Liver (tissue), 9 donors: ENCODE measurements around the gene TNFRSF13B. TPM values are rescaled to one million over a fixed set of nuclear protein-coding genes. Genes with fewer than 3 reads are reported as not detected.

ENCODE experiments used
- DNase-seq: peaks from one replicate; pipeline ENCODE4 v3.0.0-alpha.2; 2017; ENCODE audit warnings: low spot score
- H3K27ac ChIP-seq, 2 donors: one replicate each; pipeline ENCODE4 v1.7.0; 2013; ENCODE audit warnings: inconsistent platforms in 2 of 2, low read length in 2 of 2, control low read depth in 1 of 2, low read depth in 1 of 2, mild to moderate bottlenecking in 1 of 2
- H3K27me3 ChIP-seq, 4 donors: one replicate each; pipeline versions ENCODE4 v1.6.1 to v1.7.0; 2013; ENCODE audit warnings: low read length in 3 of 4, inconsistent platforms in 1 of 4, mild to moderate bottlenecking in 1 of 4, moderate library complexity in 1 of 4; ENCODE audit not compliant: control insufficient read depth in 4 of 4, insufficient read depth in 4 of 4
- H3K36me3 ChIP-seq, 4 donors: one replicate each; pipeline versions ENCODE4 v1.6.1 to v1.7.0; 2013; ENCODE audit warnings: low read length in 3 of 4, mild to moderate bottlenecking in 3 of 4, low read depth in 1 of 4, moderate library complexity in 1 of 4; ENCODE audit not compliant: control insufficient read depth in 4 of 4, insufficient read depth in 3 of 4
- H3K4me1 ChIP-seq, 4 donors: one replicate each; pipeline versions ENCODE4 v1.6.1 to v1.7.0; 2013; ENCODE audit warnings: low read length in 3 of 4, mild to moderate bottlenecking in 3 of 4, moderate library complexity in 1 of 4; ENCODE audit not compliant: control insufficient read depth in 4 of 4, insufficient read depth in 4 of 4
- H3K4me3 ChIP-seq, 3 donors: one replicate each; pipeline versions ENCODE4 v1.6.1 to v1.7.0; 2013; ENCODE audit warnings: low read length in 3 of 3, control low read depth in 1 of 3, low read depth in 1 of 3, mild to moderate bottlenecking in 1 of 3
- H3K9ac ChIP-seq, 2 donors: one replicate each; pipeline ENCODE4 v1.7.0; 2013; ENCODE audit warnings: low read length in 2 of 2, mild to moderate bottlenecking in 2 of 2, moderate library complexity in 2 of 2, control low read depth in 1 of 2, low read depth in 1 of 2
- H3K9me3 ChIP-seq, 4 donors: one replicate each; pipeline versions ENCODE4 v1.6.1 to v1.7.0; 2013; ENCODE audit warnings: low read length in 3 of 4; ENCODE audit not compliant: control insufficient read depth in 4 of 4
- ATF3 ChIP-seq: IDR thresholded peaks from 2 replicates; pipeline ENCODE4 v1.6.1; 2016; ENCODE audit warnings: antibody characterized with exemption
- EGR1 ChIP-seq, 2 donors: IDR thresholded peaks; 2 replicates each; pipeline ENCODE4 v1.6.1; 2016 to 2018; ENCODE audit warnings: antibody characterized with exemption in 2 of 2, low read depth in 2 of 2
- FOXA2 ChIP-seq: IDR thresholded peaks from 2 replicates; pipeline ENCODE4 v1.6.1; 2016; ENCODE audit warnings: antibody characterized with exemption
- GABPA ChIP-seq, 2 donors: IDR thresholded peaks in 1 of 2; conservative IDR thresholded peaks in 1 of 2; 2 replicates each; pipeline ENCODE4 v1.6.1; 2016; ENCODE audit warnings: antibody characterized with exemption in 2 of 2, mild to moderate bottlenecking in 1 of 2, moderate library complexity in 1 of 2
- HNF4A ChIP-seq, 2 donors: conservative IDR thresholded peaks; 2 replicates each; pipeline ENCODE4 v1.6.1; 2016; ENCODE audit warnings: antibody characterized with exemption in 2 of 2, mild to moderate bottlenecking in 2 of 2
- HNF4G ChIP-seq: IDR thresholded peaks from 2 replicates; pipeline ENCODE4 v1.6.1; 2016; ENCODE audit warnings: antibody characterized with exemption
- NR2F2 ChIP-seq: IDR thresholded peaks from 2 replicates; pipeline ENCODE4 v1.6.1; 2016; ENCODE audit warnings: antibody characterized with exemption
- RAD21 ChIP-seq, 2 donors: IDR thresholded peaks; 2 replicates each; pipeline ENCODE4 v1.6.1; 2016; ENCODE audit warnings: antibody characterized with exemption in 2 of 2, mild to moderate bottlenecking in 2 of 2
- RXRA ChIP-seq, 2 donors: IDR thresholded peaks; 2 replicates each; pipeline ENCODE4 v1.6.1; 2017 to 2018; ENCODE audit warnings: antibody characterized with exemption in 2 of 2, mild to moderate bottlenecking in 1 of 2
- SP1 ChIP-seq: IDR thresholded peaks from 2 replicates; pipeline ENCODE4 v1.6.1; 2018; ENCODE audit warnings: antibody characterized with exemption, mild to moderate bottlenecking
- TAF1 ChIP-seq: conservative IDR thresholded peaks from 2 replicates; pipeline ENCODE4 v1.6.1; 2016; ENCODE audit warnings: antibody characterized with exemption, mild to moderate bottlenecking
- YY1 ChIP-seq: IDR thresholded peaks from 2 replicates; pipeline ENCODE4 v1.6.1; 2016; ENCODE audit warnings: antibody characterized with exemption, mild to moderate bottlenecking
- WGBS: extraction: QIAGEN DNeasy Blood & Tissue Kit; methylation state at CpG from one replicate; pipeline ENCODE4 v1.1.7; 2013; 5-methylcytosine and 5-hydroxymethylcytosine counted together
- polyA plus RNA-seq, 2 donors: library from polyadenylated mRNA; stranded (reverse) in 1 of 2; unstranded in 1 of 2; fragments of 200-250 nt in 1 of 2; fragments of >200 nt in 1 of 2; fragmentation: Nextera tagmentation in 1 of 2; extraction: Ambion mirVana in 1 of 2; gene quantifications; one replicate each; pipeline versions ENCODE4 v1.2.1 to v1.2.3, GENCODE V29; 2013 to 2015
- total RNA-seq, 2 donors: library from RNA; depleted of rRNA; stranded (reverse); fragments of >200 nt; gene quantifications; one replicate each; pipeline ENCODE4 v1.2.3, GENCODE V29; 2014
- TF ChIP-seq, protein P1 (sequence below): IDR thresholded peaks from 2 replicates; pipeline ENCODE4 v1.6.1; 2016; ENCODE audit warnings: antibody characterized with exemption, mild to moderate bottlenecking
- TF ChIP-seq, protein P2 (sequence below): IDR thresholded peaks from 2 replicates; pipeline ENCODE4 v1.6.1; 2016; ENCODE audit warnings: antibody characterized with exemption
- TF ChIP-seq, protein P3 (sequence below): fragments of 150-350 bp; IDR thresholded peaks from 2 replicates; pipeline ENCODE4 v1.5.1; 2017; ENCODE audit warnings: improper control_type of control experiment, low read depth, low read length; ENCODE audit not compliant: missing input control
- TF ChIP-seq, protein P4 (sequence below): IDR thresholded peaks from 2 replicates; pipeline ENCODE4 v1.6.1; 2016; ENCODE audit warnings: antibody characterized with exemption
- donor health status: healthy.
- donor health status: healthy.
- donor health status: healthy.
- donor health status: healthy.
- donor health status: healthy.

Gene TNFRSF13B
- total and polyA plus RNA-seq, 4 donors = 0.17 to 0.26 TPM; not detected in 2

GRCh38 chr17:16932611-16933010 is 39.3 kb downstream of the TNFRSF13B start:
- Histone ChIP-seq H3K4me3 (no peak overlapping the region), H3K9ac (no peak overlapping the region), H3K4me1 (no peaks in the 10 kb centered on the region), H3K27ac (no peak overlapping the region), H3K27me3 (no peaks in the 10 kb centered on the region), H3K9me3 (no peaks in the 10 kb centered on the region), H3K36me3 (no peaks in the 10 kb centered on the region)
- TF ChIP-seq RAD21 (IDR thresholded peaks at IDR 0.05) (no peak), TAF1 (no peak), HNF4G (no peak), NR2F2 (no peak), HNF4A (conservative IDR thresholded peaks at IDR 0.05) (no peak), EGR1 (IDR thresholded peaks at IDR 0.05; ENCODE audit: low read depth in 2 of 2) (no peak), FOXA2 (no peak), RXRA (IDR thresholded peaks at IDR 0.05) (no peak), YY1 (no peak), SP1 (no peak), GABPA (IDR thresholded peaks at IDR 0.05 in 1 of 2, conservative IDR thresholded peaks at IDR 0.05 in 1 of 2) (no peak)
- TF ChIP-seq, protein P1, sequence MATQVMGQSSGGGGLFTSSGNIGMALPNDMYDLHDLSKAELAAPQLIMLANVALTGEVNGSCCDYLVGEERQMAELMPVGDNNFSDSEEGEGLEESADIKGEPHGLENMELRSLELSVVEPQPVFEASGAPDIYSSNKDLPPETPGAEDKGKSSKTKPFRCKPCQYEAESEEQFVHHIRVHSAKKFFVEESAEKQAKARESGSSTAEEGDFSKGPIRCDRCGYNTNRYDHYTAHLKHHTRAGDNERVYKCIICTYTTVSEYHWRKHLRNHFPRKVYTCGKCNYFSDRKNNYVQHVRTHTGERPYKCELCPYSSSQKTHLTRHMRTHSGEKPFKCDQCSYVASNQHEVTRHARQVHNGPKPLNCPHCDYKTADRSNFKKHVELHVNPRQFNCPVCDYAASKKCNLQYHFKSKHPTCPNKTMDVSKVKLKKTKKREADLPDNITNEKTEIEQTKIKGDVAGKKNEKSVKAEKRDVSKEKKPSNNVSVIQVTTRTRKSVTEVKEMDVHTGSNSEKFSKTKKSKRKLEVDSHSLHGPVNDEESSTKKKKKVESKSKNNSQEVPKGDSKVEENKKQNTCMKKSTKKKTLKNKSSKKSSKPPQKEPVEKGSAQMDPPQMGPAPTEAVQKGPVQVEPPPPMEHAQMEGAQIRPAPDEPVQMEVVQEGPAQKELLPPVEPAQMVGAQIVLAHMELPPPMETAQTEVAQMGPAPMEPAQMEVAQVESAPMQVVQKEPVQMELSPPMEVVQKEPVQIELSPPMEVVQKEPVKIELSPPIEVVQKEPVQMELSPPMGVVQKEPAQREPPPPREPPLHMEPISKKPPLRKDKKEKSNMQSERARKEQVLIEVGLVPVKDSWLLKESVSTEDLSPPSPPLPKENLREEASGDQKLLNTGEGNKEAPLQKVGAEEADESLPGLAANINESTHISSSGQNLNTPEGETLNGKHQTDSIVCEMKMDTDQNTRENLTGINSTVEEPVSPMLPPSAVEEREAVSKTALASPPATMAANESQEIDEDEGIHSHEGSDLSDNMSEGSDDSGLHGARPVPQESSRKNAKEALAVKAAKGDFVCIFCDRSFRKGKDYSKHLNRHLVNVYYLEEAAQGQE = no peak
- TF ChIP-seq, protein P2, sequence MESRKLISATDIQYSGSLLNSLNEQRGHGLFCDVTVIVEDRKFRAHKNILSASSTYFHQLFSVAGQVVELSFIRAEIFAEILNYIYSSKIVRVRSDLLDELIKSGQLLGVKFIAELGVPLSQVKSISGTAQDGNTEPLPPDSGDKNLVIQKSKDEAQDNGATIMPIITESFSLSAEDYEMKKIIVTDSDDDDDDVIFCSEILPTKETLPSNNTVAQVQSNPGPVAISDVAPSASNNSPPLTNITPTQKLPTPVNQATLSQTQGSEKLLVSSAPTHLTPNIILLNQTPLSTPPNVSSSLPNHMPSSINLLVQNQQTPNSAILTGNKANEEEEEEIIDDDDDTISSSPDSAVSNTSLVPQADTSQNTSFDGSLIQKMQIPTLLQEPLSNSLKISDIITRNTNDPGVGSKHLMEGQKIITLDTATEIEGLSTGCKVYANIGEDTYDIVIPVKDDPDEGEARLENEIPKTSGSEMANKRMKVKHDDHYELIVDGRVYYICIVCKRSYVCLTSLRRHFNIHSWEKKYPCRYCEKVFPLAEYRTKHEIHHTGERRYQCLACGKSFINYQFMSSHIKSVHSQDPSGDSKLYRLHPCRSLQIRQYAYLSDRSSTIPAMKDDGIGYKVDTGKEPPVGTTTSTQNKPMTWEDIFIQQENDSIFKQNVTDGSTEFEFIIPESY = no peak
- TF ChIP-seq, protein P3, sequence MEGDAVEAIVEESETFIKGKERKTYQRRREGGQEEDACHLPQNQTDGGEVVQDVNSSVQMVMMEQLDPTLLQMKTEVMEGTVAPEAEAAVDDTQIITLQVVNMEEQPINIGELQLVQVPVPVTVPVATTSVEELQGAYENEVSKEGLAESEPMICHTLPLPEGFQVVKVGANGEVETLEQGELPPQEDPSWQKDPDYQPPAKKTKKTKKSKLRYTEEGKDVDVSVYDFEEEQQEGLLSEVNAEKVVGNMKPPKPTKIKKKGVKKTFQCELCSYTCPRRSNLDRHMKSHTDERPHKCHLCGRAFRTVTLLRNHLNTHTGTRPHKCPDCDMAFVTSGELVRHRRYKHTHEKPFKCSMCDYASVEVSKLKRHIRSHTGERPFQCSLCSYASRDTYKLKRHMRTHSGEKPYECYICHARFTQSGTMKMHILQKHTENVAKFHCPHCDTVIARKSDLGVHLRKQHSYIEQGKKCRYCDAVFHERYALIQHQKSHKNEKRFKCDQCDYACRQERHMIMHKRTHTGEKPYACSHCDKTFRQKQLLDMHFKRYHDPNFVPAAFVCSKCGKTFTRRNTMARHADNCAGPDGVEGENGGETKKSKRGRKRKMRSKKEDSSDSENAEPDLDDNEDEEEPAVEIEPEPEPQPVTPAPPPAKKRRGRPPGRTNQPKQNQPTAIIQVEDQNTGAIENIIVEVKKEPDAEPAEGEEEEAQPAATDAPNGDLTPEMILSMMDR = no peak
- TF ChIP-seq, protein P4, sequence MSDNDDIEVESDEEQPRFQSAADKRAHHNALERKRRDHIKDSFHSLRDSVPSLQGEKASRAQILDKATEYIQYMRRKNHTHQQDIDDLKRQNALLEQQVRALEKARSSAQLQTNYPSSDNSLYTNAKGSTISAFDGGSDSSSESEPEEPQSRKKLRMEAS = no peak
- no peak for DNase-seq
- WGBS = 82% methylated on average over 6 of the region's 6 CpGs

DNA sequence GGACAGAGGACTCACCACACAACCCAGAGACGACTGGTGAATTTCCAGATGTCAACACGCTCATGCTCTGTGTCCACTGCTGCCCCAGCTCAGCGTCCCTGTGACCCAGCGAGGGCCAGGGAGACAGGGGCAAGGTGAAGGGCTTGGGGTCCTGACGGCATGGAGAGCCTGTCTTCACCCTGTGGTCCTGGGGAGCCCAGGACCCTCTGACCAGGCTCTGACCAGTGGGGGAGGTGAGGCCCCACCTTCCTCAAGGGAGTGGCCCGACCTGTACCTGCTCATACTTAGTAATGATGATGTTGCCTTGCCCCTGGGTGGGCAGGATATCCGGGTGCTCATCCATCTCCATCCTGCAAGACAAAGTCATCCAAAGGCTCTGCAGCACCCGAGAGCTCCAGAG is 39.8 kb downstream of the TNFRSF13B start:
- 82% methylated on average over 8 of the region's 8 CpGs for WGBS
- Histone ChIP-seq H3K4me1 (no peaks in the 10 kb centered on the region), H3K9me3 (no peaks in the 10 kb centered on the region), H3K27me3 (no peaks in the 10 kb centered on the region), H3K4me3 (no peak overlapping the region), H3K27ac (no peak overlapping the region), H3K9ac (no peak overlapping the region), H3K36me3 (no peaks in the 10 kb centered on the region)
- no peak for DNase-seq
- TF ChIP-seq YY1 = no peak
- TF ChIP-seq RAD21 (IDR thresholded peaks at IDR 0.05) = no peak
- TF ChIP-seq ATF3 = no peak
- TF ChIP-seq, protein P3 = no peak
- no peak for TF ChIP-seq GABPA (IDR thresholded peaks at IDR 0.05 in 1 of 2, conservative IDR thresholded peaks at IDR 0.05 in 1 of 2)
- no peak for TF ChIP-seq FOXA2
- no peak for TF ChIP-seq HNF4A (conservative IDR thresholded peaks at IDR 0.05)
- TF ChIP-seq, protein P4 = no peak
- TF ChIP-seq NR2F2 = no peak
- TF ChIP-seq RXRA (IDR thresholded peaks at IDR 0.05) = no peak
- TF ChIP-seq TAF1 = no peak
- no peak for TF ChIP-seq EGR1 (IDR thresholded peaks at IDR 0.05; ENCODE audit: low read depth in 2 of 2)
- TF ChIP-seq, protein P2 = no peak
